Panc1 (cell line): ENCODE results near the gene DEDD. TPM values are rescaled to one million over a fixed set of nuclear protein-coding genes. Genes with fewer than 3 reads are reported as not detected.

ENCODE experiments used
- ATAC-seq: fragments of 200-7000 bp; cut with Tn5 transposase; 2 replicates; pipeline ENCODE4 v1.9.1; 2020; ENCODE audit warnings: mild to moderate bottlenecking, moderate library complexity
- BruUV-seq: library from RNA; stranded (reverse); fragments of 400-500 nt; replicated peaks from 2 replicates; lab custom pipeline; 2021; lab: Mats Ljungman, UMichigan
- CTCF ChIA-PET: fragments of 300-600 bp; sonication (Branson Sonifier 250); formaldehyde crosslinking; loops from one replicate; lab custom pipeline; 2022; ENCODE audit warnings: antibody characterized with exemption; lab: Charles Lee
- POLR2A ChIA-PET: fragments of 300-600 bp; sonication (Branson Sonifier 250); formaldehyde crosslinking; loops from one replicate; lab custom pipeline; 2022; ENCODE audit warnings: antibody characterized with exemption; lab: Charles Lee
- DNase-seq: peaks from one replicate; pipeline ENCODE4 v3.0.0-alpha.2; 2010; ENCODE audit warnings: low read depth, low spot score
- H3K27ac ChIP-seq: 2 replicates; pipeline ENCODE4 v1.5.1; 2011; ENCODE audit warnings: mild to moderate bottlenecking, low read length, inconsistent platforms
- H3K27me3 ChIP-seq: fragments of 200-500 bp; sonication (Bioruptor generic); 2 replicates; pipeline ENCODE4 v1.6.0; 2014; ENCODE audit warnings: low read length, inconsistent platforms; ENCODE audit not compliant: control insufficient read depth, insufficient read depth
- H3K36me3 ChIP-seq: fragments of 200-500 bp; sonication (Bioruptor generic); 2 replicates; pipeline ENCODE4 v1.5.1; 2014; ENCODE audit warnings: inconsistent platforms, mild to moderate bottlenecking, low read length, moderate library complexity; ENCODE audit not compliant: control insufficient read depth, insufficient read depth
- H3K4me1 ChIP-seq: 2 replicates; pipeline ENCODE4 v1.5.1; 2011; ENCODE audit warnings: inconsistent platforms, mild to moderate bottlenecking, low read length, moderate library complexity; ENCODE audit not compliant: control insufficient read depth, insufficient read depth
- H3K4me3 ChIP-seq, 2 experiments: 2 replicates each; pipeline ENCODE4 v1.5.1; 2011 to 2012; ENCODE audit warnings: low read depth in 2 of 2, low read length in 2 of 2, mild to moderate bottlenecking in 2 of 2, inconsistent platforms in 1 of 2, moderate library complexity in 1 of 2
- H3K9me3 ChIP-seq: fragments of 200-500 bp; sonication (Bioruptor generic); 2 replicates; pipeline ENCODE4 v1.5.1; 2014; ENCODE audit warnings: low read depth, mild to moderate bottlenecking, inconsistent platforms, low read length, moderate library complexity; ENCODE audit not compliant: control insufficient read depth, insufficient read depth
- POLR2AphosphoS5 ChIP-seq: IDR thresholded peaks from 2 replicates; pipeline ENCODE4 v1.6.1; 2012; ENCODE audit warnings: mild to moderate bottlenecking, low read depth, low read length, moderate library complexity
- SIN3A ChIP-seq: IDR thresholded peaks from 2 replicates; pipeline ENCODE4 v1.6.1; 2012; ENCODE audit warnings: low read depth, mild to moderate bottlenecking, low read length, moderate library complexity, borderline replicate concordance; ENCODE audit not compliant: insufficient read depth
- TCF7L2 ChIP-seq: IDR thresholded peaks from 2 replicates; pipeline ENCODE4 v1.6.1; 2011; ENCODE audit warnings: mild to moderate bottlenecking, low read depth, low read length, inconsistent platforms
- in situ Hi-C: cut with HindIII; loops from 2 replicates; pipeline ENCODE4 v1.10.0; 2016; ENCODE audit warnings: low sequenced_read_pairs, low pct_unique_long_range_greater_than_20kb
- intact Hi-C: fragments of 100-400 bp; cut with micrococcal nuclease; formaldehyde crosslinking; loops from one replicate; pipeline ENCODE4 v1.10.0; 2022; ENCODE audit not compliant: unreplicated experiment
- total RNA-seq: library from RNA; stranded (reverse); gene quantifications from one replicate; pipeline ENCODE4 v1.2.1, GENCODE V29; 2021; ENCODE audit not compliant: unreplicated experiment
- TF ChIP-seq, protein P1 (sequence below), 2 experiments: IDR thresholded peaks; 2 replicates each; pipeline ENCODE4 v1.6.1; 2011 to 2012; ENCODE audit warnings: low read depth in 2 of 2, control low read depth in 1 of 2, low read length in 1 of 2, mild to moderate bottlenecking in 1 of 2, moderate library complexity in 1 of 2; ENCODE audit not compliant: insufficient read depth in 1 of 2
- TF ChIP-seq, protein P2 (sequence below): fragments of 450-650 bp; IDR thresholded peaks from 2 replicates; pipeline ENCODE4 v1.5.1; 2017; ENCODE audit warnings: mild to moderate bottlenecking

Gene DEDD
- total RNA-seq, 1 experiment from 2014 or later, result 42.5 TPM

DNA sequence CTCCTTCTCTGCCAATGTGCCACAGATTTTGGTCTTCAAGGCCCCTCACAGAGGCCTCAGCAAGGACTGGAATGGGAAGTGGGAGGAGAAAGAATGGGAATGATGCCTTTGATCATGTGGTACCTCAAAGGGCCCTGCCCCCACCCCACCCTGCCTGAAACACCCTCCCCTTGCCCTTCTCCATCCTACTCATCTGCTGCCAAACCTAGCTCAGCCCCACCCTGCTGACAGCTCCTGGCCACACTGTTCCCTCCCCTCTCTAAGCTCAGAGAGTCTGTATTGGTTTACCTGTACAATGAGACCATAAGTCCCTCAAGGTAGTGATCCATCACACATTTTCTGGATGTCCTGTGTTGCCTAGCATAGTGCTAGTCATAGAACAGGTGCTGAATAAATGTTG lies 56.1 kb downstream of the DEDD start:
- intact Hi-C loops, result no loop called here
- CTCF ChIA-PET, result interaction anchor here (0.7 kb wide), 1 partner anchor 21 kb away, joined by 4 read pairs; no protein-coding TSS in a partner anchor
- TF ChIP-seq, protein P1, sequence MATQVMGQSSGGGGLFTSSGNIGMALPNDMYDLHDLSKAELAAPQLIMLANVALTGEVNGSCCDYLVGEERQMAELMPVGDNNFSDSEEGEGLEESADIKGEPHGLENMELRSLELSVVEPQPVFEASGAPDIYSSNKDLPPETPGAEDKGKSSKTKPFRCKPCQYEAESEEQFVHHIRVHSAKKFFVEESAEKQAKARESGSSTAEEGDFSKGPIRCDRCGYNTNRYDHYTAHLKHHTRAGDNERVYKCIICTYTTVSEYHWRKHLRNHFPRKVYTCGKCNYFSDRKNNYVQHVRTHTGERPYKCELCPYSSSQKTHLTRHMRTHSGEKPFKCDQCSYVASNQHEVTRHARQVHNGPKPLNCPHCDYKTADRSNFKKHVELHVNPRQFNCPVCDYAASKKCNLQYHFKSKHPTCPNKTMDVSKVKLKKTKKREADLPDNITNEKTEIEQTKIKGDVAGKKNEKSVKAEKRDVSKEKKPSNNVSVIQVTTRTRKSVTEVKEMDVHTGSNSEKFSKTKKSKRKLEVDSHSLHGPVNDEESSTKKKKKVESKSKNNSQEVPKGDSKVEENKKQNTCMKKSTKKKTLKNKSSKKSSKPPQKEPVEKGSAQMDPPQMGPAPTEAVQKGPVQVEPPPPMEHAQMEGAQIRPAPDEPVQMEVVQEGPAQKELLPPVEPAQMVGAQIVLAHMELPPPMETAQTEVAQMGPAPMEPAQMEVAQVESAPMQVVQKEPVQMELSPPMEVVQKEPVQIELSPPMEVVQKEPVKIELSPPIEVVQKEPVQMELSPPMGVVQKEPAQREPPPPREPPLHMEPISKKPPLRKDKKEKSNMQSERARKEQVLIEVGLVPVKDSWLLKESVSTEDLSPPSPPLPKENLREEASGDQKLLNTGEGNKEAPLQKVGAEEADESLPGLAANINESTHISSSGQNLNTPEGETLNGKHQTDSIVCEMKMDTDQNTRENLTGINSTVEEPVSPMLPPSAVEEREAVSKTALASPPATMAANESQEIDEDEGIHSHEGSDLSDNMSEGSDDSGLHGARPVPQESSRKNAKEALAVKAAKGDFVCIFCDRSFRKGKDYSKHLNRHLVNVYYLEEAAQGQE (IDR thresholded peaks at IDR 0.05; ENCODE audit: insufficient read depth in 1 of 2, low read depth in 2 of 2, low read length in 1 of 2), result no peak
- no peak for TF ChIP-seq SIN3A
- TF ChIP-seq TCF7L2, result no peak
- H3K36me3 ChIP-seq, result no peaks in the 10 kb centered on the region
- no peaks in the 10 kb centered on the region for H3K27me3 ChIP-seq
- no peak overlapping the region for H3K4me3 ChIP-seq
- in situ Hi-C loops, result no loop called here
- H3K27ac ChIP-seq, result no peak overlapping the region
- no peak for ATAC-seq
- H3K9me3 ChIP-seq, result no peaks in the 10 kb centered on the region
- POLR2A ChIA-PET, result no interaction called here
- no TSS peak for BruUV-seq
- no peak for DNase-seq
- H3K4me1 ChIP-seq, result no peaks in the 10 kb centered on the region

DNA sequence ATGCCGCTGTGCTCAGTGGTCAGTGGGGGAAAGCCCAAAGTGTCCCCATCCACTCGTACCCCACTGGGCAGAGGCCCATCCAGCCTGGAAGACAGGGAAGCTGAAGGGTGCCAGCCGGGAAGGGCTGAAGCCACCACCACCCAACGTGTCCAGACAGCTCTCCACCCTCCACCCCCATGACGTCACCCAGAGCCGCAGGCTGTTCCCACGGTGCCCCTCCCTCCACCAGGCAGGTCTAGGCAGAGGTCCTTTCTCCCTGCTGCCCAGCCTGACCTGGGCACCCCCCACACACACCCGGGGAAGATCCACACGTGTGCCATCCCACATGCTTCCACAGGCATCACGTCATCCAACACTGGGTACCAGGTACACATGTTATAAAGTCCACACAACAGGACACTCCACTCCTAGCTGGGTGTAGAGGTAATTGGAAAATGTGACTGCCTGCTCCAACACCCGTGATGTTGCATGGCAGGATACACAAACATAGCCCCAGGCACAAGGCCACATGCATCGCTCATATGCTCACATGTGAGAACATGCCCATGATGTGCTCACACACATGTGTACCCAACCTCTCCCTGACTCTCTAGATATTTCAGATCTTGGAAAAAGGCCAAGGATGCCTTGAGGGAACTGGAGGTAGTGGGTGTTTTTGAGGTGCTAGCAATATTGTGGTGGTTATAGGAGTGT lies 57.6 kb downstream of the DEDD start:
- CTCF ChIA-PET, result interaction anchor here (0.7 kb wide), 1 partner anchor 23 kb away, joined by 3 read pairs; no protein-coding TSS in a partner anchor
- DNase-seq (no peak), ATAC-seq (no peak)
- H3K27ac ChIP-seq, result no peak overlapping the region
- intact Hi-C loops, result no loop called here
- H3K9me3 ChIP-seq, result no peaks in the 10 kb centered on the region
- H3K36me3 ChIP-seq, result no peaks in the 10 kb centered on the region
- H3K27me3 ChIP-seq, result no peaks in the 10 kb centered on the region
- H3K4me3 ChIP-seq, result no peak overlapping the region
- POLR2A ChIA-PET, result no interaction called here
- H3K4me1 ChIP-seq, result no peaks in the 10 kb centered on the region
- no TSS peak for BruUV-seq
- TF ChIP-seq TCF7L2 (no peak), SIN3A (no peak), POLR2AphosphoS5 (no peak)
- TF ChIP-seq, protein P1 (IDR thresholded peaks at IDR 0.05; ENCODE audit: insufficient read depth in 1 of 2, low read depth in 2 of 2, low read length in 1 of 2), result no peak
- TF ChIP-seq, protein P2, sequence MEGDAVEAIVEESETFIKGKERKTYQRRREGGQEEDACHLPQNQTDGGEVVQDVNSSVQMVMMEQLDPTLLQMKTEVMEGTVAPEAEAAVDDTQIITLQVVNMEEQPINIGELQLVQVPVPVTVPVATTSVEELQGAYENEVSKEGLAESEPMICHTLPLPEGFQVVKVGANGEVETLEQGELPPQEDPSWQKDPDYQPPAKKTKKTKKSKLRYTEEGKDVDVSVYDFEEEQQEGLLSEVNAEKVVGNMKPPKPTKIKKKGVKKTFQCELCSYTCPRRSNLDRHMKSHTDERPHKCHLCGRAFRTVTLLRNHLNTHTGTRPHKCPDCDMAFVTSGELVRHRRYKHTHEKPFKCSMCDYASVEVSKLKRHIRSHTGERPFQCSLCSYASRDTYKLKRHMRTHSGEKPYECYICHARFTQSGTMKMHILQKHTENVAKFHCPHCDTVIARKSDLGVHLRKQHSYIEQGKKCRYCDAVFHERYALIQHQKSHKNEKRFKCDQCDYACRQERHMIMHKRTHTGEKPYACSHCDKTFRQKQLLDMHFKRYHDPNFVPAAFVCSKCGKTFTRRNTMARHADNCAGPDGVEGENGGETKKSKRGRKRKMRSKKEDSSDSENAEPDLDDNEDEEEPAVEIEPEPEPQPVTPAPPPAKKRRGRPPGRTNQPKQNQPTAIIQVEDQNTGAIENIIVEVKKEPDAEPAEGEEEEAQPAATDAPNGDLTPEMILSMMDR, result no peak
- in situ Hi-C loops, result no loop called here
